GM13976 (cell line): ENCODE results near the gene BFSP1.

ENCODE experiments used
- DNase-seq: peaks from one replicate; pipeline ENCODE4 v3.0.0; 2012; ENCODE audit warnings: low spot score
- CTCF ChIP-seq: IDR thresholded peaks from 2 replicates; pipeline ENCODE4 v1.5.1; 2012; ENCODE audit warnings: borderline replicate concordance, mild to moderate bottlenecking; ENCODE audit not compliant: insufficient read depth; ENCODE audit errors: extremely low read depth, missing control alignments, control extremely low read depth
- in situ Hi-C: fragments of 300-500 bp; cut with MboI; formaldehyde crosslinking; loops from one replicate; pipeline ENCODE4 v1.12.0; 2022; ENCODE audit warnings: low sequenced_read_pairs, mixed read lengths, inconsistent platforms; ENCODE audit not compliant: unreplicated experiment

BFSP1 gene

GRCh38 chr20:17500826-17501225 lies 30.4 kb downstream of the BFSP1 start:
- no peak for DNase-seq
- TF ChIP-seq CTCF: no peak
- in situ Hi-C loops: loop anchor here (25.0 kb wide), 1 partner anchor 761 kb away; no protein-coding TSS in a partner anchor

GRCh38 chr20:17500271-17500670 lies 30.9 kb downstream of the BFSP1 start:
- in situ Hi-C loops: loop anchor here (25.0 kb wide), 1 partner anchor 762 kb away; no protein-coding TSS in a partner anchor
- TF ChIP-seq CTCF: no peak
- DNase-seq: no peak

- in situ Hi-C loops: no loop called here
- TF ChIP-seq CTCF: no peak
- no peak for DNase-seq
These were observed 32.1 kb downstream of the BFSP1 start for GRCh38 chr20:17499041-17499440.

GRCh38 chr20:17498641-17499040 lies 32.5 kb downstream of the BFSP1 start:
- in situ Hi-C loops: no loop called here
- TF ChIP-seq CTCF: no peak
- no peak for DNase-seq

- TF ChIP-seq CTCF: no peak
- no peak for DNase-seq
- in situ Hi-C loops: no loop called here
These were observed 33.2 kb downstream of the BFSP1 start for GRCh38 chr20:17497821-17498580.

- no peak for TF ChIP-seq CTCF
- DNase-seq: no peak
- in situ Hi-C loops: no loop called here
These were observed 35.4 kb downstream of the BFSP1 start for GRCh38 chr20:17495826-17496225.
